Suprapubic skin (tissue), 4 donors: ENCODE measurements around the gene ETFDH. TPM values are rescaled to one million over a fixed set of nuclear protein-coding genes. Genes with fewer than 3 reads are reported as not detected.

Experiments used
- DNase-seq, 2 donors: peaks; one replicate each; pipeline ENCODE4 v3.0.0-alpha.2; 2019; ENCODE audit warnings: low spot score in 2 of 2
- H3K27ac ChIP-seq: fragments of 200-600 bp; sonication (generic); one replicate; pipeline ENCODE4 v1.5.1; 2019
- H3K27me3 ChIP-seq: fragments of 200-600 bp; sonication (generic); one replicate; pipeline ENCODE4 v1.5.1; 2019
- H3K36me3 ChIP-seq: fragments of 200-600 bp; sonication (generic); one replicate; pipeline ENCODE4 v1.5.1; 2019
- H3K4me1 ChIP-seq: fragments of 200-600 bp; sonication (generic); one replicate; pipeline ENCODE4 v1.5.1; 2019
- H3K4me3 ChIP-seq: fragments of 200-600 bp; sonication (generic); one replicate; pipeline ENCODE4 v1.5.1; 2019; ENCODE audit warnings: mild to moderate bottlenecking
- H3K9me3 ChIP-seq: fragments of 200-600 bp; sonication (generic); one replicate; pipeline ENCODE4 v1.5.1; 2019
- EP300 ChIP-seq: sonication (generic); formaldehyde crosslinking; IDR thresholded peaks from one replicate; pipeline ENCODE4 v1.6.1; 2017; ENCODE audit warnings: antibody characterized with exemption
- POLR2A ChIP-seq, 2 donors: fragments of 450-650 bp; IDR thresholded peaks; one replicate each; pipeline ENCODE4 v1.6.1; 2017; ENCODE audit warnings: antibody characterized with exemption in 2 of 2, mild to moderate bottlenecking in 2 of 2, moderate library complexity in 2 of 2
- POLR2AphosphoS5 ChIP-seq, 3 donors: sonication (generic); formaldehyde crosslinking; IDR thresholded peaks; one replicate each; pipeline ENCODE4 v1.6.1; 2017; ENCODE audit warnings: antibody characterized with exemption in 3 of 3
- WGBS: methylation state at CpG from one replicate; pipeline ENCODE4 v1.1.5; 2018; 5-methylcytosine and 5-hydroxymethylcytosine counted together
- total RNA-seq, 4 donors: library from RNA; depleted of rRNA; stranded (reverse); fragments of >200 nt; gene quantifications; one replicate each; pipeline ENCODE4 v1.1.0, GENCODE V29; 2016
- TF ChIP-seq, protein P1 (sequence below), 2 donors: fragments of 200-600 bp in 1 of 2; fragments of 450-650 bp in 1 of 2; sonication (generic) in 1 of 2; IDR thresholded peaks; one replicate each; pipeline ENCODE4 v1.5.1; 2016 to 2019; ENCODE audit warnings: antibody characterized with exemption in 2 of 2, mild to moderate bottlenecking in 1 of 2, moderate library complexity in 1 of 2

Gene ETFDH
- total RNA-seq, 4 donors from 2014 or later, result 44.9 to 204 (median 50.3) TPM

GRCh38 chr4:158678767-158679166 is 6.7 kb downstream of the ETFDH start:
- Histone ChIP-seq H3K4me3 (no peak overlapping the region), H3K4me1 (no peaks in the 10 kb centered on the region), H3K27ac (no peak overlapping the region), H3K9me3 (no peaks in the 10 kb centered on the region), H3K36me3 (peaks cover 13% of the 10 kb centered on the region), H3K27me3 (no peaks in the 10 kb centered on the region)
- no peak for DNase-seq
- TF ChIP-seq, protein P1, sequence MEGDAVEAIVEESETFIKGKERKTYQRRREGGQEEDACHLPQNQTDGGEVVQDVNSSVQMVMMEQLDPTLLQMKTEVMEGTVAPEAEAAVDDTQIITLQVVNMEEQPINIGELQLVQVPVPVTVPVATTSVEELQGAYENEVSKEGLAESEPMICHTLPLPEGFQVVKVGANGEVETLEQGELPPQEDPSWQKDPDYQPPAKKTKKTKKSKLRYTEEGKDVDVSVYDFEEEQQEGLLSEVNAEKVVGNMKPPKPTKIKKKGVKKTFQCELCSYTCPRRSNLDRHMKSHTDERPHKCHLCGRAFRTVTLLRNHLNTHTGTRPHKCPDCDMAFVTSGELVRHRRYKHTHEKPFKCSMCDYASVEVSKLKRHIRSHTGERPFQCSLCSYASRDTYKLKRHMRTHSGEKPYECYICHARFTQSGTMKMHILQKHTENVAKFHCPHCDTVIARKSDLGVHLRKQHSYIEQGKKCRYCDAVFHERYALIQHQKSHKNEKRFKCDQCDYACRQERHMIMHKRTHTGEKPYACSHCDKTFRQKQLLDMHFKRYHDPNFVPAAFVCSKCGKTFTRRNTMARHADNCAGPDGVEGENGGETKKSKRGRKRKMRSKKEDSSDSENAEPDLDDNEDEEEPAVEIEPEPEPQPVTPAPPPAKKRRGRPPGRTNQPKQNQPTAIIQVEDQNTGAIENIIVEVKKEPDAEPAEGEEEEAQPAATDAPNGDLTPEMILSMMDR (IDR thresholded peaks at IDR 0.05), result no peak
- TF ChIP-seq EP300 (no peak), POLR2AphosphoS5 (IDR thresholded peaks at IDR 0.05) (no peak), POLR2A (IDR thresholded peaks at IDR 0.05) (no peak)
- 93% methylated on average over 2 of the region's 2 CpGs for WGBS

- H3K4me1 ChIP-seq, result no peaks in the 10 kb centered on the region
- H3K36me3 ChIP-seq, result peaks cover 29% of the 10 kb centered on the region
- H3K9me3 ChIP-seq, result no peaks in the 10 kb centered on the region
- H3K4me3 ChIP-seq, result no peak overlapping the region
- DNase-seq, result no peak
- H3K27ac ChIP-seq, result no peak overlapping the region
- H3K27me3 ChIP-seq, result no peaks in the 10 kb centered on the region
- 64% methylated on average over 1 of the region's 1 CpG for WGBS
- TF ChIP-seq, protein P1 (IDR thresholded peaks at IDR 0.05), result no peak
- TF ChIP-seq POLR2A (IDR thresholded peaks at IDR 0.05), result no peak
- TF ChIP-seq EP300, result no peak
- TF ChIP-seq POLR2AphosphoS5 (IDR thresholded peaks at IDR 0.05), result no peak
Observed at GRCh38 chr4:158681629-158682028, 9.5 kb downstream of the ETFDH start.

- Histone ChIP-seq H3K9me3 (no peaks in the 10 kb centered on the region), H3K4me3 (no peak overlapping the region), H3K27me3 (no peaks in the 10 kb centered on the region), H3K36me3 (peaks cover 33% of the 10 kb centered on the region), H3K4me1 (no peaks in the 10 kb centered on the region), H3K27ac (no peak overlapping the region)
- 48% methylated on average over 2 of the region's 2 CpGs for WGBS
- no peak for TF ChIP-seq POLR2A (IDR thresholded peaks at IDR 0.05)
- TF ChIP-seq EP300, result no peak
- TF ChIP-seq, protein P1 (IDR thresholded peaks at IDR 0.05), result no peak
- TF ChIP-seq POLR2AphosphoS5 (IDR thresholded peaks at IDR 0.05), result no peak
- no peak for DNase-seq
Observed at GRCh38 chr4:158682066-158682465, 10.0 kb downstream of the ETFDH start.

DNA sequence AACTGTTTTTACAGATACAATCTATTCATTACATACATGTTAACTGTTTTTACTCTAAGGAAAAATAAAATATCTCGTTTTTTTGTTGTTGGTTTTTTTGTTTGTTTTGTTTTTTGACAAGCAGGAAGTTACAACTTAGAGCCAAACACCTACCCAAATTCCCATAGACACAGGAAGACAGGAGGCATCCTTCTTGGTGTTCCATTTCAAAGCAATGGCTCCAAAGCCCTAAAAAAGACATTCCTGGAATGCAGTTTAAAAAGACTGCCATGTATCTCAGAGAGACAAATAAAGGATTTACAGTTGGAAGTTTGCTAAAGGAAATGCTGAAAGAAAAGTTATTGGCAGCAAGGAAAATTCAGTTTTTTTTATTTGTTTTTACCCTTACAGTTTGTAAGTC is 16.7 kb downstream of the ETFDH start:
- no peak for TF ChIP-seq POLR2AphosphoS5 (IDR thresholded peaks at IDR 0.05)
- TF ChIP-seq POLR2A (IDR thresholded peaks at IDR 0.05), result no peak
- no peak for TF ChIP-seq EP300
- TF ChIP-seq, protein P1 (IDR thresholded peaks at IDR 0.05), result no peak
- Histone ChIP-seq H3K9me3 (no peaks in the 10 kb centered on the region), H3K36me3 (peaks cover 45% of the 10 kb centered on the region), H3K4me1 (no peaks in the 10 kb centered on the region), H3K4me3 (no peak overlapping the region), H3K27ac (no peak overlapping the region), H3K27me3 (no peaks in the 10 kb centered on the region)
- no peak for DNase-seq
- 70% methylated on average over 1 of the region's 1 CpG for WGBS

DNA sequence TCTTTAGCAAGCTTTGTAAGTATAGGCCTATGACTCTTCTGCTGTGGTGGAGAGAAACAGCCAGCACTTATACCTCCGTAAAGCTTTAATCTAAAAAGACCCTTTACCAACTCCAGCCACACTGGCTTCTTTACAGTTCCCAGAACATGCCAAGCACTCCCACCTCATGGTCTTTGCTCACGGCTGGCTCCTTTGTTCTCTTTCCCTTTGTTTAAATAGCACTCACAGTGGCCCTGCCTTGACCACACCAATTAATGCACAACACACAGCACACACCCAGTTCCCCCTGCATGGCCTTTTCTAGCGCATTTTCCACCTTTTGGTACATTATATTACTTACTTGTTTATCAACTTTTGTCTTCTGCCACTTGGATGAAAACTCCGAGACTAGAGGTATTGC is 32.2 kb downstream of the ETFDH start:
- 93% methylated on average over 4 of the region's 4 CpGs for WGBS
- no peaks in the 10 kb centered on the region for H3K4me1 ChIP-seq
- DNase-seq, result no peak

More for the DNA sequence above, 32.2 kb downstream of the ETFDH start:
- Histone ChIP-seq H3K4me3 (no peak overlapping the region), H3K27ac (no peak overlapping the region), H3K36me3 (peaks cover 58% of the 10 kb centered on the region), H3K9me3 (no peaks in the 10 kb centered on the region), H3K27me3 (no peaks in the 10 kb centered on the region)
- TF ChIP-seq POLR2A (IDR thresholded peaks at IDR 0.05) (no peak), POLR2AphosphoS5 (IDR thresholded peaks at IDR 0.05) (no peak), EP300 (no peak)
- TF ChIP-seq, protein P1 (IDR thresholded peaks at IDR 0.05), result no peak
